ENCODE results near the gene BMP10.

GRCh38 chr2:68918497-68918896, 47.3 kb upstream of the BMP10 start:
- TF ChIP-seq CTCF (conservative IDR thresholded peaks at IDR 0.05), result no peak
- TF ChIP-seq ZFX (IDR thresholded peaks at IDR 0.05), result no peak
